Esophagus muscularis mucosa (tissue), 3 donors: Measurements from ENCODE around the gene LPCAT2.

ENCODE experiments used
- POLR2A ChIP-seq: fragments of 450-650 bp; IDR thresholded peaks from one replicate; pipeline ENCODE4 v1.6.1; 2017; ENCODE audit warnings: antibody characterized with exemption, moderate library complexity, mild to moderate bottlenecking, low read depth
- TF ChIP-seq, protein P1 (sequence below), 3 experiments: fragments of 200-600 bp in 2 of 3; fragments of 450-650 bp in 1 of 3; sonication (generic) in 2 of 3; IDR thresholded peaks; one replicate each; pipeline ENCODE4 v1.5.1; 2017 to 2019; ENCODE audit warnings: antibody characterized with exemption in 3 of 3, mild to moderate bottlenecking in 2 of 3, moderate library complexity in 1 of 3

DNA sequence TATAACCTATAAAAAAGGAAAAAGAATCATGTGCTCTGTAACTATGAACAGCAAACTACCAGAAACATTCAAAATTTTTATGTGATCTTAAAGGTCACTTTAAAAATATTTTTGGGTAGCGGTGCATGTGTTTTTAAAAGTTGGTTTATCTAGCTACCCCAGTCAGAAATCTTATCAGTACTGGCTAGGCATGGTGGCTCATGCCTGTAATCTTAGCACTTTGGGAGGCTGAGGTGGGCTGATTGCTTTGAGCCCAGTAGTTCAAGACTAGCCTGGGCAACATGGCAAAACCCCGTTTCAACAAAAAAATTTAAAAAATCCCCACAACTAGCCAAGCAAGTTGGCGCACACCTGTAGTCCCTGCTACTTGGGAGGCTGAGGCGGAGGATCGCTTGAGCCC is 61.3 kb downstream of the LPCAT2 start:
- TF ChIP-seq, protein P1, sequence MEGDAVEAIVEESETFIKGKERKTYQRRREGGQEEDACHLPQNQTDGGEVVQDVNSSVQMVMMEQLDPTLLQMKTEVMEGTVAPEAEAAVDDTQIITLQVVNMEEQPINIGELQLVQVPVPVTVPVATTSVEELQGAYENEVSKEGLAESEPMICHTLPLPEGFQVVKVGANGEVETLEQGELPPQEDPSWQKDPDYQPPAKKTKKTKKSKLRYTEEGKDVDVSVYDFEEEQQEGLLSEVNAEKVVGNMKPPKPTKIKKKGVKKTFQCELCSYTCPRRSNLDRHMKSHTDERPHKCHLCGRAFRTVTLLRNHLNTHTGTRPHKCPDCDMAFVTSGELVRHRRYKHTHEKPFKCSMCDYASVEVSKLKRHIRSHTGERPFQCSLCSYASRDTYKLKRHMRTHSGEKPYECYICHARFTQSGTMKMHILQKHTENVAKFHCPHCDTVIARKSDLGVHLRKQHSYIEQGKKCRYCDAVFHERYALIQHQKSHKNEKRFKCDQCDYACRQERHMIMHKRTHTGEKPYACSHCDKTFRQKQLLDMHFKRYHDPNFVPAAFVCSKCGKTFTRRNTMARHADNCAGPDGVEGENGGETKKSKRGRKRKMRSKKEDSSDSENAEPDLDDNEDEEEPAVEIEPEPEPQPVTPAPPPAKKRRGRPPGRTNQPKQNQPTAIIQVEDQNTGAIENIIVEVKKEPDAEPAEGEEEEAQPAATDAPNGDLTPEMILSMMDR (IDR thresholded peaks at IDR 0.05), result no peak
- TF ChIP-seq POLR2A, result no peak
